Mucosa of descending colon (tissue), 3 donors: ENCODE measurements around the gene MBIP. TPM values are rescaled to one million over a fixed set of nuclear protein-coding genes. Genes with fewer than 3 reads are reported as not detected.

Experiments used
- ATAC-seq: fragments of 200-7000 bp; cut with Tn5 transposase; one replicate; pipeline ENCODE4 v1.9.1; 2020; ENCODE audit warnings: mild to moderate bottlenecking, moderate library complexity
- DNase-seq, 3 donors: peaks; one replicate each; pipeline ENCODE4 v3.0.0-alpha.2; 2020
- H3K36me3 ChIP-seq: fragments of 200-600 bp; one replicate; pipeline ENCODE4 v1.8.0; 2021; ENCODE audit warnings: low read depth, mild to moderate bottlenecking
- H3K4me1 ChIP-seq: fragments of 200-600 bp; one replicate; pipeline ENCODE4 v1.8.0; 2021; ENCODE audit warnings: low read depth, mild to moderate bottlenecking
- H3K4me3 ChIP-seq: fragments of 200-600 bp; one replicate; pipeline ENCODE4 v1.8.0; 2021; ENCODE audit warnings: mild to moderate bottlenecking
- H3K9me3 ChIP-seq: fragments of 200-600 bp; one replicate; pipeline ENCODE4 v1.8.0; 2021; ENCODE audit warnings: mild to moderate bottlenecking
- intact Hi-C, 2 donors: fragments of 100-400 bp; cut with DNase I in 1 of 2; cut with micrococcal nuclease in 1 of 2; formaldehyde crosslinking; loops; one replicate each; pipeline versions ENCODE4 v1.11.0 to v1.11.1; 2022; cut with DNase I, micrococcal nuclease
- total RNA-seq, 3 donors: library from RNA; stranded (reverse); fragmentation: NEBNext Ultra II Directional in 2 of 3; extraction: Animal tissue kit (Norgen Biotek cat#: 25700) in 2 of 3; gene quantifications; one replicate each; pipeline versions ENCODE4 v1.2.1 to v1.2.4, GENCODE V29; 2021 to 2023
- TF ChIP-seq, protein P1 (sequence below): fragments of 200-600 bp; IDR thresholded peaks from one replicate; pipeline ENCODE4 v1.8.0; 2022; ENCODE audit warnings: antibody characterized with exemption, mild to moderate bottlenecking
- donor health status: DM: no; HTN: no; CAD: no; lungs with moderate emphysema.
- donor health status: DM: no; HTN: no; CAD: no.
- donor health status: DM: no; HTN: yes; CAD: no.

The MBIP gene
- total RNA-seq, 3 donors from 2014 or later = 20.6 to 22.6 (median 21.4) TPM

DNA sequence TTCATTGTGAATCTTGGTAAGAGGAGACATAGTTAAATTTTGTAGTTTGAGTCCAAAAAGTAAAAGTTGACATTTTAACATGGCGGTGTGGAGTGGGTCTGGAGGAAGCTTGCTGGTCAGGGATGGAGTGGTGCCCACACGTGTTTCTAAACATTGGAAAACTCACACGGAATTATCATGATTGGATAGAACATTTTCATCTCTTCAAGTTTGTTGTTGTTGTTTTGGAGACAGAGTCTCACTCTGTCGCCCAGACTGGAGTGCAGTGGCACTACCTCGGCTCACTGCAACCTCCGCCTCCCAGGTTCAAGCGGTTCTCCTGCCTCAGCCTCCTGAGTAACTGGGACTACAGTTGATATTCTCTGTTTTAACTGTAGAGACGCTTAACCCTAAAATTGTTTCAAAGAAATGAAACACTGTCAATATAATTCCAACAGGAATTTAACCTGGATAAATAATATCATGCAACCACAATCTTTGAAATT lies 502 bp upstream of the MBIP start:
- DNase-seq (peak in 1 of 3 donors; percentile 26), ATAC-seq (peak; percentile 3)
- Histone ChIP-seq H3K36me3 (no peaks in the 10 kb centered on the region), H3K9me3 (no peaks in the 10 kb centered on the region), H3K4me1 (peaks cover 16% of the 10 kb centered on the region), H3K4me3 (peak overlapping the region; percentile 65)
- TF ChIP-seq, protein P1, sequence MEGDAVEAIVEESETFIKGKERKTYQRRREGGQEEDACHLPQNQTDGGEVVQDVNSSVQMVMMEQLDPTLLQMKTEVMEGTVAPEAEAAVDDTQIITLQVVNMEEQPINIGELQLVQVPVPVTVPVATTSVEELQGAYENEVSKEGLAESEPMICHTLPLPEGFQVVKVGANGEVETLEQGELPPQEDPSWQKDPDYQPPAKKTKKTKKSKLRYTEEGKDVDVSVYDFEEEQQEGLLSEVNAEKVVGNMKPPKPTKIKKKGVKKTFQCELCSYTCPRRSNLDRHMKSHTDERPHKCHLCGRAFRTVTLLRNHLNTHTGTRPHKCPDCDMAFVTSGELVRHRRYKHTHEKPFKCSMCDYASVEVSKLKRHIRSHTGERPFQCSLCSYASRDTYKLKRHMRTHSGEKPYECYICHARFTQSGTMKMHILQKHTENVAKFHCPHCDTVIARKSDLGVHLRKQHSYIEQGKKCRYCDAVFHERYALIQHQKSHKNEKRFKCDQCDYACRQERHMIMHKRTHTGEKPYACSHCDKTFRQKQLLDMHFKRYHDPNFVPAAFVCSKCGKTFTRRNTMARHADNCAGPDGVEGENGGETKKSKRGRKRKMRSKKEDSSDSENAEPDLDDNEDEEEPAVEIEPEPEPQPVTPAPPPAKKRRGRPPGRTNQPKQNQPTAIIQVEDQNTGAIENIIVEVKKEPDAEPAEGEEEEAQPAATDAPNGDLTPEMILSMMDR = no peak
- intact Hi-C loops = no loop called here

DNA sequence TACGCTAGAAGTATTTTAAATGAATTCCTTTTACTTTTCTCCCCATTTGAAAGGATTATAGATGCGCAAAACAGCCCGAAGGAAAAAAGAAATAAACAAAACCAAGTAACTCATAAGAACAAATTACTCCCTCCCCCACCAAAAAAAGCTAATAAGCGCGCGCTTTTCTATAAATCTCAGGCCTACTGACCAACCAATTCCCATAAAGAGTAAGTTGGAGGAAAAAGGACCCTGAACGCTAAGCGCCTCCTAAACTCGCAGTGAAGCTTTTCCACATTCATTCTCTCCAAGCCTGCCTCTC lies 588 bp downstream of the MBIP start:
- Histone ChIP-seq H3K36me3 (no peaks in the 10 kb centered on the region), H3K4me1 (peaks cover 16% of the 10 kb centered on the region), H3K9me3 (no peaks in the 10 kb centered on the region), H3K4me3 (peak overlapping the region; percentile 65)
- ATAC-seq (no peak), DNase-seq (no peak)
- TF ChIP-seq, protein P1 = no peak
- intact Hi-C loops = no loop called here

DNA sequence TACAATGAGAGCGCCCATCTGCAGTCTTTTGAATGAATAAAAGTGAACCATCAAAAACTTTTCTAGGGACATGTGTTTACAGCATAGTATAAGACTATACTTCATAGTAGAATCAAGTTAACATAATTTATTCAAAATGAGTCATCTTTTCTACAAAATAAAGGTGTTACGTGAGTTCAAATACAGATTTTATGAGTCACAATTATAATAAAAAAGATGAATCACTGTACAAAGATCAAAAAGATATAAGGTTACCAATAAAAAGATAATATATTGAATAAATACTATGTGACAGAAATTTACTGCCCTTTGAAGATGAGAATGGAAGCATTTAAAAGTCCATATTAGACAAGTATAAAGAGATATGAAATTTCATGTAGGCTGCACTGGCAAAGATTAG lies 2.8 kb downstream of the MBIP start:
- intact Hi-C loops = no loop called here
- no peak for DNase-seq
- Histone ChIP-seq H3K36me3 (no peaks in the 10 kb centered on the region), H3K4me1 (peaks cover 16% of the 10 kb centered on the region), H3K4me3 (no peak overlapping the region), H3K9me3 (no peaks in the 10 kb centered on the region)
- TF ChIP-seq, protein P1 = no peak
- peak; percentile 27 for ATAC-seq

DNA sequence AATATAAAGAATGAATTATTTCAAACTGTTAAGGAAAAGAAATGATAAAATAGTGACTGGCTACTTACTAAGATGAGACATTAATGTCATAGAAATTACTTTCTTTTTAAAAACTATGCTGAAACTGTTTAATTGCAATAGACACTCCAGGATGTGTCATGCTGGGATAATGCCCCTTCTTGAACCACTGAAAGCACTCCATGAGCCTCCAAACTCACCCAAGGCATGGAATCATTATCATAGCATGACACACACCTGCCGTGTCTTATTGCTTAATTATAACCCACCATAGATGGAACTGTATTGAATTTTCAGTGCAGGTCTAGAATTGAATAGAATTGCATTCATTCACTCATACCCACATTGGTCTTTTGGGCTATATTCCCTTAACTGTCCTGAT lies 4.3 kb downstream of the MBIP start:
- Histone ChIP-seq H3K36me3 (no peaks in the 10 kb centered on the region), H3K4me1 (peaks cover 16% of the 10 kb centered on the region), H3K9me3 (no peaks in the 10 kb centered on the region), H3K4me3 (no peak overlapping the region)
- no peak for ATAC-seq
- intact Hi-C loops = no loop called here
- DNase-seq = no peak
- TF ChIP-seq, protein P1 = no peak

DNA sequence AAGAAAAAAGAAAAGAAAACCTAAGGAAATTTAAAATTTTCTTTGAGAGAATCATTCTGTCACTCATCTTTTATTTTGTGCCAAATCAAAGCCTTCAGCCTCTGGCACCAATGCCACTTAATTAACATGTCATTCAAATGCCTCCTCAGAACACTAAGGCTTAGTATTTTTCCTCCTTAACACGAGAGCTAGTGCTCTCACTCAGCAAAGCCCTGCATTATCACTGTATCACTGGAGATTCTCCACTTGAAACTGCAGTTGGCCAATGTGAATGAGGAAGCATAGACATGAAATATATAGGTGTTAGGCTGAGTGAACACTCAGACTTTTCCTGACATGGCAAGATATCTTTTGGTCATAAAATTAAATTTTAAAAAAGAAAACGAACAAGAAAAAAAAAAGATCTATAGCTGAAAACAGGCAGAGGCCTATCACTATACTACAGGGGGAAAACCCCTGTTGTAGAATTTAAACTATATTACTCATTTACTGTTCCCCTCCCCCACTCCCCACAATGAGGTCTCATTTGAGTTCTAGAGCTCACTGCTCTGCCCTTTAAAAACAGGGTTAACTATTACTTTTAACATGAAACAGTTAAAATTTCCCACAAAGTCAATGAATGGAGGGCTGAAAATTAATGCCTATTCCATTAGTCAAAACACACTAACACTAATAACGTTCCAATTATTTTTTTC lies 5.1 kb downstream of the MBIP start:
- intact Hi-C loops = no loop called here
- no peaks in the 10 kb centered on the region for H3K36me3 ChIP-seq
- ATAC-seq (no peak), DNase-seq (no peak)
- TF ChIP-seq, protein P1 = no peak
- H3K4me3 ChIP-seq = no peak overlapping the region
- H3K4me1 ChIP-seq = peaks cover 16% of the 10 kb centered on the region
- no peaks in the 10 kb centered on the region for H3K9me3 ChIP-seq
